ENCODE results near the gene CDH2. TPM values are rescaled to one million over a fixed set of nuclear protein-coding genes. Genes with fewer than 3 reads are reported as not detected.

Gene CDH2
- polyA plus RNA-seq, 1 donor (not counting 4 experiments of a cell fraction or from before 2014, with no cell fraction given) = 0.46 TPM

- Histone ChIP-seq H3K9ac (ENCODE audit: control insufficient read depth, extremely low read depth, insufficient read depth, low read length) (no peak overlapping the region), H3K27ac (ENCODE audit: control insufficient read depth, insufficient read depth, low read length) (no peak overlapping the region), H3K36me3 (ENCODE audit: control insufficient read depth in 2 of 2, extremely low read depth in 1 of 2, insufficient read depth in 2 of 2, low read length in 2 of 2) (no peaks in the 10 kb centered on the region), H3K4me2 (ENCODE audit: control insufficient read depth, extremely low read depth, insufficient read depth, low read depth, low read length) (no peak overlapping the region), H3K79me2 (ENCODE audit: control insufficient read depth, insufficient read depth, low read length) (no peaks in the 10 kb centered on the region), H3K4me3 (ENCODE audit: control insufficient read depth in 2 of 3, extremely low read depth in 1 of 3, insufficient read depth in 2 of 3, low read depth in 1 of 3, low read length in 3 of 3) (no peak overlapping the region), H2AFZ (ENCODE audit: control insufficient read depth, low read length) (no peak overlapping the region), H3K27me3 (ENCODE audit: control insufficient read depth, extremely low read depth, insufficient read depth, low read length) (peaks cover 31% of the 10 kb centered on the region), H3K9me3 (ENCODE audit: control insufficient read depth, low read depth, low read length) (no peaks in the 10 kb centered on the region), H4K20me1 (ENCODE audit: control insufficient read depth, extremely low read depth, insufficient read depth, low read length) (no peaks in the 10 kb centered on the region), H3K9me1 (ENCODE audit: control insufficient read depth, extremely low read depth, insufficient read depth, low read length) (no peaks in the 10 kb centered on the region), H3K4me1 (ENCODE audit: control insufficient read depth, extremely low read depth, insufficient read depth, low read length) (peaks cover 3% of the 10 kb centered on the region)
- DNase-seq (ENCODE audit: low read depth, low spot score) = no peak
- no peak for FAIRE-seq
- TF ChIP-seq, protein P1, sequence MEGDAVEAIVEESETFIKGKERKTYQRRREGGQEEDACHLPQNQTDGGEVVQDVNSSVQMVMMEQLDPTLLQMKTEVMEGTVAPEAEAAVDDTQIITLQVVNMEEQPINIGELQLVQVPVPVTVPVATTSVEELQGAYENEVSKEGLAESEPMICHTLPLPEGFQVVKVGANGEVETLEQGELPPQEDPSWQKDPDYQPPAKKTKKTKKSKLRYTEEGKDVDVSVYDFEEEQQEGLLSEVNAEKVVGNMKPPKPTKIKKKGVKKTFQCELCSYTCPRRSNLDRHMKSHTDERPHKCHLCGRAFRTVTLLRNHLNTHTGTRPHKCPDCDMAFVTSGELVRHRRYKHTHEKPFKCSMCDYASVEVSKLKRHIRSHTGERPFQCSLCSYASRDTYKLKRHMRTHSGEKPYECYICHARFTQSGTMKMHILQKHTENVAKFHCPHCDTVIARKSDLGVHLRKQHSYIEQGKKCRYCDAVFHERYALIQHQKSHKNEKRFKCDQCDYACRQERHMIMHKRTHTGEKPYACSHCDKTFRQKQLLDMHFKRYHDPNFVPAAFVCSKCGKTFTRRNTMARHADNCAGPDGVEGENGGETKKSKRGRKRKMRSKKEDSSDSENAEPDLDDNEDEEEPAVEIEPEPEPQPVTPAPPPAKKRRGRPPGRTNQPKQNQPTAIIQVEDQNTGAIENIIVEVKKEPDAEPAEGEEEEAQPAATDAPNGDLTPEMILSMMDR (optimal IDR thresholded peaks at IDR 0.05 in 1 of 3, IDR thresholded peaks at IDR 0.05 in 1 of 3, conservative IDR thresholded peaks at IDR 0.05 in 1 of 3; ENCODE audit: extremely low read depth in 1 of 3, insufficient read depth in 2 of 3, low read length in 3 of 3) = no peak
- no peak for TF ChIP-seq EZH2 (IDR thresholded peaks at IDR 0.05; ENCODE audit: low read length)
- dilution Hi-C loops (cut with MboI; ENCODE audit: extremely low pct_ligation_motif_present, low sequenced_read_pairs) = no loop called here
Measured at GRCh38 chr18:28171837-28172236, 5.1 kb downstream of the CDH2 start.

DNA sequence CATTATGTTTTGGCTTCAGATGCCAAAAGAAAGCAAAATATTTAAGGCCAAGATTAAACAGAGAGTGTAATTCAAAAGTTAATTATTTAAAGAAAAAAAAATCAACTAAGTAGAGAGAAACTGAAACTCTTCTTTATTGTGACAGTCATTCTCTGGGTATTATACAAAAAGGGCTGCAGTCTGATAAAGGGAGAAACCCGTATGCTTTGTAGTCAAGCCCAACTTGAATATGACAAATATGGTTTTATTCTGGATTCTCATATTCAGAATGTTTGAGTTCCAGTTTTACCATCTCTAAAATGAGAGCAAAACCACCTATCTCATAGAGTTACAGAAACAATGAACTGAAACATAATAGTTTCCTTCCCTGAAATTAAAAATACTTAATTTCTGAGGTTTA is 8.2 kb downstream of the CDH2 start:
- TF ChIP-seq EZH2 (IDR thresholded peaks at IDR 0.05; ENCODE audit: low read length) = no peak
- Histone ChIP-seq H4K20me1 (ENCODE audit: control insufficient read depth, extremely low read depth, insufficient read depth, low read length) (no peaks in the 10 kb centered on the region), H3K4me3 (ENCODE audit: control insufficient read depth in 2 of 3, extremely low read depth in 1 of 3, insufficient read depth in 2 of 3, low read depth in 1 of 3, low read length in 3 of 3) (no peak overlapping the region), H3K27ac (ENCODE audit: control insufficient read depth, insufficient read depth, low read length) (no peak overlapping the region), H3K9me1 (ENCODE audit: control insufficient read depth, extremely low read depth, insufficient read depth, low read length) (no peaks in the 10 kb centered on the region), H3K9me3 (ENCODE audit: control insufficient read depth, low read depth, low read length) (no peaks in the 10 kb centered on the region), H3K4me2 (ENCODE audit: control insufficient read depth, extremely low read depth, insufficient read depth, low read depth, low read length) (no peak overlapping the region), H2AFZ (ENCODE audit: control insufficient read depth, low read length) (no peak overlapping the region), H3K9ac (ENCODE audit: control insufficient read depth, extremely low read depth, insufficient read depth, low read length) (no peak overlapping the region), H3K79me2 (ENCODE audit: control insufficient read depth, insufficient read depth, low read length) (no peaks in the 10 kb centered on the region), H3K36me3 (ENCODE audit: control insufficient read depth in 2 of 2, extremely low read depth in 1 of 2, insufficient read depth in 2 of 2, low read length in 2 of 2) (no peaks in the 10 kb centered on the region), H3K4me1 (ENCODE audit: control insufficient read depth, extremely low read depth, insufficient read depth, low read length) (no peaks in the 10 kb centered on the region), H3K27me3 (ENCODE audit: control insufficient read depth, extremely low read depth, insufficient read depth, low read length) (peaks cover 4% of the 10 kb centered on the region)
- FAIRE-seq (no peak), DNase-seq (ENCODE audit: low read depth, low spot score) (no peak)
- dilution Hi-C loops (cut with MboI; ENCODE audit: extremely low pct_ligation_motif_present, low sequenced_read_pairs) = no loop called here

DNA sequence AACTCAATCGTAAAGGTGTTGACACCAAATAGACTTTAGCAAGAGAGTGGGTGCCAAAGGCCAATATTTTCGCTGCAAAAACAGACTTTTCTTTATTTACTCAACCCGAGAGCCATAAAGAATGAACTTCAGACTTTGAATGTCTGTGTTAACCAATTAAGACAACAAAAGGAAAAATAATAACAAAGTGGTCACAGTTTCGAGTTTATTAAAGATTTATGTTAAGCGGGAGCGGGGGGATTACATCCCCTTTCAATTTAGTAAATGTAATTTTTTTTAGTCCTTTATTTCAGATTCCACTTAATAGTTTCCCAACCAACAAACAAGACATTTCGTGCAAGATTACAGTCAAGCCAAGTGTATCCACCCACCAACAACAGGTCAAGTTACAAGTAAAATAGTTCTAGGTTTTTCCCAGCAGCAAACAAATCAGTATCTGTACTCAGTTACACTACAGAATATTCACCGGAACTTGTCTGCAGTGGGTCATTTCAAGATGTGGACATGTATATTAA is 9.0 kb downstream of the CDH2 start:
- Histone ChIP-seq H3K4me1 (ENCODE audit: control insufficient read depth, extremely low read depth, insufficient read depth, low read length) (no peaks in the 10 kb centered on the region), H3K79me2 (ENCODE audit: control insufficient read depth, insufficient read depth, low read length) (no peaks in the 10 kb centered on the region), H3K9me3 (ENCODE audit: control insufficient read depth, low read depth, low read length) (no peaks in the 10 kb centered on the region), H3K9me1 (ENCODE audit: control insufficient read depth, extremely low read depth, insufficient read depth, low read length) (no peaks in the 10 kb centered on the region), H4K20me1 (ENCODE audit: control insufficient read depth, extremely low read depth, insufficient read depth, low read length) (no peaks in the 10 kb centered on the region), H3K27me3 (ENCODE audit: control insufficient read depth, extremely low read depth, insufficient read depth, low read length) (peaks cover 4% of the 10 kb centered on the region), H3K4me2 (ENCODE audit: control insufficient read depth, extremely low read depth, insufficient read depth, low read depth, low read length) (no peak overlapping the region), H3K27ac (ENCODE audit: control insufficient read depth, insufficient read depth, low read length) (no peak overlapping the region), H3K4me3 (ENCODE audit: control insufficient read depth in 2 of 3, extremely low read depth in 1 of 3, insufficient read depth in 2 of 3, low read depth in 1 of 3, low read length in 3 of 3) (no peak overlapping the region), H2AFZ (ENCODE audit: control insufficient read depth, low read length) (no peak overlapping the region), H3K9ac (ENCODE audit: control insufficient read depth, extremely low read depth, insufficient read depth, low read length) (no peak overlapping the region), H3K36me3 (ENCODE audit: control insufficient read depth in 2 of 2, extremely low read depth in 1 of 2, insufficient read depth in 2 of 2, low read length in 2 of 2) (no peaks in the 10 kb centered on the region)
- dilution Hi-C loops (cut with MboI; ENCODE audit: extremely low pct_ligation_motif_present, low sequenced_read_pairs) = no loop called here
- no peak for FAIRE-seq
- TF ChIP-seq EZH2 (IDR thresholded peaks at IDR 0.05; ENCODE audit: low read length) = no peak
- TF ChIP-seq, protein P1 (optimal IDR thresholded peaks at IDR 0.05 in 1 of 3, IDR thresholded peaks at IDR 0.05 in 1 of 3, conservative IDR thresholded peaks at IDR 0.05 in 1 of 3; ENCODE audit: extremely low read depth in 1 of 3, insufficient read depth in 2 of 3, low read length in 3 of 3) = no peak
- DNase-seq (ENCODE audit: low read depth, low spot score) = no peak

Data from keratinocyte (primary cell).